GM10248 (cell line): ENCODE data around the gene FERMT1.

Experiments
- CTCF ChIA-PET: fragments of 300-600 bp; sonication (Branson Sonifier 250); formaldehyde crosslinking; extraction: SDS; loops from one replicate; lab custom pipeline; 2021; ENCODE audit warnings: antibody characterized with exemption; lab: Yijun Ruan, JAX
- POLR2A ChIA-PET: fragments of 350-650 bp; sonication (Branson Sonifier 250); formaldehyde crosslinking; extraction: SDS; loops from one replicate; lab custom pipeline; 2020; ENCODE audit warnings: antibody characterized with exemption; lab: Yijun Ruan, JAX
- DNase-seq: peaks from one replicate; pipeline ENCODE4 v3.0.0; 2012; ENCODE audit errors: extremely low spot score
- CTCF ChIP-seq: IDR thresholded peaks from 2 replicates; pipeline ENCODE4 v1.5.1; 2012; ENCODE audit warnings: mild to moderate bottlenecking, low read depth; ENCODE audit errors: extremely low read depth, missing control alignments, control extremely low read depth

FERMT1 gene

DNA sequence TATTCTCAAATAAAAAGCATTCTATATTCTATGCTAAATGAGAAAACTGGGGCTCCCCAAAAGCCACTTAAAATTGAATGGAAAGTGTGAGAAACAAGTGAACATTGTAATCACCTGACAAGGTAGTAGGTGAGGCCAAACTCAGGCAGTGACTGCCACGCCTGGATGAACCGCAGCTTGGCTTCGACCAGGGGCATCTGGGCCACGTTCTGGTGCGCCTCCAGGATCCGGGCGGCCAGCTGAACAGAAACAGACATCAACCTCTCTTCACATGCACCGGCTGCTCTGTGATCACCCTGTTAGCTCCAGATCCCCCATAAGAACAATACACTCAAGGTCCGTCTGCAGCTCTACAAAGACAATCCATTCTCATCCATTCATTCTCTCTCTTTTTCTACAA, 38.9 kb downstream of the FERMT1 start:
- CTCF ChIA-PET: interaction anchor here (0.8 to 2.6 kb wide), 5 partner anchors 9 to 555 kb away, joined by 3 to 7 read pairs (median 6); no protein-coding TSS in a partner anchor
- no peak for TF ChIP-seq CTCF
- POLR2A ChIA-PET: no interaction called here
- no peak for DNase-seq

- CTCF ChIA-PET: interaction anchor here (1.3 kb wide), 1 partner anchor 553 kb away, joined by 6 read pairs; no protein-coding TSS in a partner anchor
- POLR2A ChIA-PET: no interaction called here
- no peak for DNase-seq
- TF ChIP-seq CTCF: no peak
These were observed 41.6 kb downstream of the FERMT1 start for GRCh38 chr20:6081236-6081635.

GRCh38 chr20:6079016-6079415, 43.8 kb downstream of the FERMT1 start:
- POLR2A ChIA-PET: no interaction called here

GRCh38 chr20:6075428-6076219, 47.2 kb downstream of the FERMT1 start:
- POLR2A ChIA-PET: no interaction called here
- no peak for DNase-seq
- TF ChIP-seq CTCF: no peak
- CTCF ChIA-PET: interaction anchor here (1.0 to 8.1 kb wide), 5 partner anchors 8 to 547 kb away, joined by 3 to 99 read pairs (median 4); no protein-coding TSS in a partner anchor

More at GRCh38 chr20:6079016-6079415, 43.8 kb downstream of the FERMT1 start:
- CTCF ChIA-PET: interaction anchor here (0.8 to 8.1 kb wide), 5 partner anchors 12 to 550 kb away, joined by 3 to 99 read pairs (median 8); no protein-coding TSS in a partner anchor
- no peak for DNase-seq
- no peak for TF ChIP-seq CTCF

- POLR2A ChIA-PET: no interaction called here
- CTCF ChIA-PET: interaction anchor here (1.0 to 8.1 kb wide), 4 partner anchors 9 to 546 kb away, joined by 3 to 99 read pairs (median 4); no protein-coding TSS in a partner anchor
These were observed 48.0 kb downstream of the FERMT1 start for GRCh38 chr20:6074784-6075183.

More at GRCh38 chr20:6074784-6075183, 48.0 kb downstream of the FERMT1 start:
- no peak for TF ChIP-seq CTCF
- no peak for DNase-seq
